HG02884 (cell line): ENCODE measurements around the gene RFX4.

ENCODE experiments used
- ATAC-seq: cut with Tn5 transposase; IDR thresholded peaks from one replicate; pipeline ENCODE4 v1.9.1; 2021; ENCODE audit warnings: mild to moderate bottlenecking, moderate library complexity; ENCODE audit not compliant: unreplicated experiment

Gene RFX4

DNA sequence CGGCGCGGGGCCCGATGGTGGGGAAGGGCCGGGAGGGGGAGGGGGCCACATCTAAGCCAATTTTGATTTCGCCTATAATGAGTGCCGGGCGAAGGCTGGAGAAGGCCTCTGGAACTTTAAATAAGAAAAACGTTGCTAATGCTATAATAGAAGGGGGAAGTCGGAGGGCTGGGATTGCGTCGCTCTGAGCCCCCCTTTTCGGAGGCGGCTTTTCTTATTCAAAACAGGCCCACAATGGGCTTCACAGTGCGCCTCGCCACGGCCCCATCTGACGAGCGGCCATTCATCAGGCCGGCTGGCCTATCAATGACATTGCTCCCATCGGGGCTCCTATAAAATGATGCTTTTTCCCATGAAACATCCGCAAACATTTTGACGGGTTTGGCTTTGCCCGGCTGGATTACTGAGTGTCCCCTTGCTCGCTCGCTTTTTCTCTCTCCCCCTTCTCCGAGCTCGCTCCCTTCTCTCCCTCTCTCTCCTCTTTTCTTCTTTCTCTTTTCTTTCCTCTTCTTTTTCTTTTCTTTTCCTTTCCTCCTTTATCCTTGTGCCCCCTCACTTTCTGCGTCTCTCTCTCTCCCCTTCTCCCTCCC, at the start of gene RFX4:
Gene RFX4, plus strand, starts transcription at position 364 of the 590 bp plus-strand sequence. CDS start 317 bp downstream, outside the sequence.
- ATAC-seq, result no peak

DNA sequence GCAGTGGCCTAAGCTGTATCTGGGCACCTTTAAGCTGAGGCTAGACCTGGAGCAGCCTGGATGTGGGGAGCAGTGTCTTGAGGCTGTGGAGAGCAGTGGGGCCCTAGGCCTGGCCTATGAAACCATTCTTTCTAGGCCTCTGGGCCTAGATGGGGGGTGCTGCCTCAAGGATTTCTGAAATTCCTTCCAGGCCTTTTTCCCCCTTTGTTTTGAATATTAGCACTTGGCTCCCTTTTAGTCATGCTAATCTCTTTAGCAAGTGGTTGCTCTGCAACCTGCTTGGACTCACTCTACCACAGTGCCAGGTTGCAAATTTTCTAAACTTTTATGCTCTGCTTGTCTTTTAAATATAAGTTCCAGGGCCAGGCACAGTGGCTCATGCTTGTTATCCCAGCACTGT, 41.6 kb upstream of the RFX4 start:
- no peak for ATAC-seq

DNA sequence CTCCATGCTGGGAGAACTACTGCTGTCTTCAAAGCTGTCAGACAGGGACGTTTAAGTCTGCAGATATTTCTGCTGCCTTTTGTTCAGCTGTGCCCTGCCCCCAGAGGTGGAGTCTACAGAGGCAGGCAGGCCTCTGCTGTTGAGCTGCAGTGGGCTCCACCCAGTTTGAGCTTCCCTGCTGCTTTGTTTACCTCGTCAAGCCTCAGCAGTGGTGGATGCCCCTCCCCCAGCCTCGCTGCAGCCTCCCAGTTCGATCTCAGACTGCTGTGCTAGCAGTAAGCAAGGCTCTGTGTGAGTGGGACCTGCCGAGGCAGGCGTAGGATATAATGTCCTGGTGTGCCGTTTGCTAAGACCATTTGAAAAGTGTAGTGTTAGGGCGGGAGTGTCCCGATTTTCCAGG, 31.4 kb upstream of the RFX4 start:
- no peak for ATAC-seq

GRCh38 chr12:106552228-106552627, 30.6 kb upstream of the RFX4 start:
- ATAC-seq, result no peak

GRCh38 chr12:106564678-106565329, 18.0 kb upstream of the RFX4 start:
- ATAC-seq, result no peak

DNA sequence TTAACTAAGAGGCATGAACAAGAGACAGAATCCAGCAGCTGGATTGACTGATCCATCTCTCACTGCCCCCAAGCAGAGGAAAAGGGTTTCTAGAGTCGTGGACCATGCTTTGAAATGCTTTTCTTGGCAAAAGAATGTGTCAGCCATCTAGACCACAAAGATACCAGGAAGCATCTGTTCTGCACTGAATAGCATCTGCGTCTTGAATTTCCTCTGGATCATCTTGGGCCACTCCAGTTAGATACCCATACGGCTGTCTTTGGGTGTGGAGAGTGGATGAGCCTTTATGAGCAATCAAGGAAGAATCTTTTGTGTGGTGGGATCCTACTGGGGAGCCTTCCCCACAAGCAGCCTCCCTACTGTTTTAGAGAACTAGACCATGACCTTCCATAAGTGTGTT, 16.0 kb upstream of the RFX4 start:
- no peak for ATAC-seq

- ATAC-seq, result no peak
Measured at GRCh38 chr12:106573239-106573638, 9.6 kb upstream of the RFX4 start.

- ATAC-seq, result no peak
Measured at GRCh38 chr12:106576848-106577247, 6.0 kb upstream of the RFX4 start.

GRCh38 chr12:106580671-106581508, 1.9 kb upstream of the RFX4 start:
- ATAC-seq, result no peak

DNA sequence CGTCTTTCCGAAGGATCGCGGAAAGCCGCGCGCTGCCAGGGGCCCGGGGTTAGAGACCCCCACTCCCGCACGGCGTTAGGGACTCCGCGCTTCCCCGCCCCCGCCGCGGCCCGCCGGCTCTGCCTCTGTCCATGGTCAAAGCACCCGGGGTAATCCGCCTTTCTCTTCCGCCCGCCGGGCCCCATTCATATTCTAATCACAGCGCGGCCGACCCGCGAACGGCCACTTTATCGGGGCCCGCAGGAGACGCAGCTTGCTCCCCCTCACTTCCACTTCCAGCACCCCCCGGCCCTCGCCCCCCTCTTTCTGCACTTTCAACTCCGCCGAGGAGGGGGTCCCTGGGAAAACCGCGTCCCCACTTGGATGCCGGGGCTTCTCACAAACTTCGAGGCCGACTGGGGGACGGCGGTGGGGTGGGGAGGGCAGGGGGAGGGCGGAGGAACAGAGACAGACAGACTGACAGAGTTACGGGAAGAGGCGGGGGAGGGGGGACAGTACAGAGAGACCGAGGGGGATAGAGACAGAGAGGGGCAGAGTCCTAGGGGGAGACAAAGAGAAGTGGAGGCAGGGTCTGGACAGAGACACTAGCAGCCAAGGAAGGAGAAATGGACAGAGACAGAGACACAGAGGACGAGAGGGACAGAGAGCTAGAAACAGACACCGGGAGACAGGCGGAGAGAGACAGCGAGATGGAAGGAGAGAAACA, 1.1 kb upstream of the RFX4 start:
- no peak for ATAC-seq

GRCh38 chr12:106582249-106582591, 584 bp upstream of the RFX4 start:
- no peak for ATAC-seq

- no peak for ATAC-seq
Measured at GRCh38 chr12:106583242-106584103, 669 bp downstream of the RFX4 start.

GRCh38 chr12:106584104-106585064, 1.6 kb downstream of the RFX4 start:
- no peak for ATAC-seq

GRCh38 chr12:106585105-106585520, 2.3 kb downstream of the RFX4 start:
- ATAC-seq, result no peak

DNA sequence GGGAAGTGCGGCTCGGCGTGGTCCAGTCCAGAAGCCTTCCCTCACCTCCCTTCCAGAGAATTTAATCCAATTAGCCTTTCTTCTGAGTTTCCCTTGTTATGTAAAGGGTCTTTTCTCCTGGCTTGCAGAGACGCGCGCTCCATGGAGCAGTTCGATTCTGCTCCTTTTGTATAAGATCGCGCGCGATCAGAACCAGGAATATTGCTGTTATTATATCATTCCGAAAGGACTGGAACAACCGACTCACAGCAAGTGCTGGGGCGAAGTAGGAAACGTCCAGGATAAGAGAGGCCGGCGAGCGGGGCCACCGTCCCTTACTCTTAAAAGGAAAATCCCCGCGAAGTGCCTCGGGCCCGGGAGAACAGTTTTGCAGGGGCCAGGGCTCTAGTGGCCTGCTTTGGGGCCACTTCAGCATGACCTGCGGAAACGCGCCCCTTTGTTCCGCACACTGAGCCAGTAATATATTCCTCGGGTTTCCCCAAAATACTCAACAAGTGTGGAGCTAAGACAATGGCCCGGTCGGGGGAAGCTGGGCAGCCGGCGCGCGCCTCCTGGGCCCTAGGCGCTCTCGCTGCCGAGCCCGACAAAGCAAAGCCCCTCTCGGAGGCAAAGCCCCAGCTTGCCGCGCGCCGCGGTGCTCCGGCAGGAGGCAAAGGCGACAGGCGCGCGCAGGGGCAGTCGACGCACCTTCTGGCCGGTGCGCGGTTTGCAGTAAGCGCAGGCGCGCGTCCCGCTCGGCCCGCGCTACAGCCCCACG, 2.9 kb downstream of the RFX4 start:
- no peak for ATAC-seq

GRCh38 chr12:106586278-106586802, 3.5 kb downstream of the RFX4 start:
- no peak for ATAC-seq

GRCh38 chr12:106586803-106587684, 4.2 kb downstream of the RFX4 start:
- ATAC-seq, result no peak
